ENCODE results near the gene ANG.
"Not testable (repeated sequence)": the region's sequence is repeated elsewhere in the genome, so short reads cannot be mapped to it uniquely, and the experiment has no call there.

Gene ANG

DNA sequence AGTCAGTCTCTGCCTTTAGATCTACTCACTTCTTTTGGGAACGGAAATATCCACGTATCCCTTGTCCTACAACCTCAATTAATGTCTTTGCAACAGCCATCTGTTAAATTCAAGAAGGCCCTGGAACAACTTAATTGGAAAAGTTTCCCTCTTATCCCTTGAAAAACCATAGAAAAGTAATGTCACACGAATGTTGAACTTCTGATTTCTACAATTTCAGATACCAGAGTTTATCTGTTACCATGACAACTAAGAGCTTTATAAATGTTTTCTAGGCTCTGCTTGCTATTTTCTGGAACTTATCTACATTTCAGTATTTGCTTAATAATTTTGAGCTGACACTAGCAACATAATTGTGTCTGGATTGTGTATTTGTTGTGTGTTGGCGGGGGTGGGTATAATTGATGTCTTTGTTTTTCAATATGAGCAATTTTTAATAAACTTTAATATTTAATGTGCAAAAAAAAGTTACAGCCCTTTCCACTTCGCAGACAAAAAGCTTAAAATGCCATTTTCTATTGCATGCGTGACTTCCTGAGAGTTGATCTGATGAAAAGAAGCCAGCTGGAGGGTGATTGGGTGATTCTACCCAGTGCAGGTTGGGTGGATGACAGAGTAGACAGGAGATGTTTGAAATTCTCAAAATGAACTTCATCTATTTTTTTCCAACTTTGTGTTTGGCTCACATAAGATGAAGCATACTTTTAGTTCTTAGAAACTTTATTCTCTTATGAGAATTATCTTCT, 45.3 kb downstream of the ANG start:
- Histone ChIP-seq H3K27ac (no peak overlapping the region), H3K4me1 (ENCODE audit: low read depth, poor library complexity, severe bottlenecking) (no peaks in the 10 kb centered on the region), H3K9ac (no peak overlapping the region), H3K4me2 (no peak overlapping the region), H4K20me1 (ENCODE audit: insufficient read depth) (no peaks in the 10 kb centered on the region), H3K27me3 (ENCODE audit: insufficient read depth, low read depth) (no peaks in the 10 kb centered on the region), H2AFZ (ENCODE audit: low read depth) (no peak overlapping the region), H3K4me3 (IDR thresholded peaks at IDR 0.05; ENCODE audit: insufficient read depth, low read depth, low read length) (no peak overlapping the region), H3K79me2 (ENCODE audit: insufficient read depth, low read depth) (no peaks in the 10 kb centered on the region), H3K36me3 (ENCODE audit: insufficient read depth) (no peaks in the 10 kb centered on the region)
- TF ChIP-seq CTCF (conservative IDR thresholded peaks at IDR 0.05; ENCODE audit: low read depth, low read length) = no peak

- no peak overlapping the region for H2AFZ ChIP-seq (ENCODE audit: low read depth)
- no peak overlapping the region for H3K4me3 ChIP-seq (IDR thresholded peaks at IDR 0.05; ENCODE audit: insufficient read depth, low read depth, low read length)
- H3K4me1 ChIP-seq (ENCODE audit: low read depth, poor library complexity, severe bottlenecking) = no peaks in the 10 kb centered on the region
- no peak for TF ChIP-seq CTCF (conservative IDR thresholded peaks at IDR 0.05; ENCODE audit: low read depth, low read length)
- H3K9ac ChIP-seq = no peak overlapping the region
- no peaks in the 10 kb centered on the region for H3K36me3 ChIP-seq (ENCODE audit: insufficient read depth)
- H3K27me3 ChIP-seq (ENCODE audit: insufficient read depth, low read depth) = no peaks in the 10 kb centered on the region
- no peak overlapping the region for H3K27ac ChIP-seq
- no peaks in the 10 kb centered on the region for H4K20me1 ChIP-seq (ENCODE audit: insufficient read depth)
- no peaks in the 10 kb centered on the region for H3K79me2 ChIP-seq (ENCODE audit: insufficient read depth, low read depth)
- no peak overlapping the region for H3K4me2 ChIP-seq
Measured at GRCh38 chr14:20734430-20734806, 45.9 kb downstream of the ANG start.

DNA sequence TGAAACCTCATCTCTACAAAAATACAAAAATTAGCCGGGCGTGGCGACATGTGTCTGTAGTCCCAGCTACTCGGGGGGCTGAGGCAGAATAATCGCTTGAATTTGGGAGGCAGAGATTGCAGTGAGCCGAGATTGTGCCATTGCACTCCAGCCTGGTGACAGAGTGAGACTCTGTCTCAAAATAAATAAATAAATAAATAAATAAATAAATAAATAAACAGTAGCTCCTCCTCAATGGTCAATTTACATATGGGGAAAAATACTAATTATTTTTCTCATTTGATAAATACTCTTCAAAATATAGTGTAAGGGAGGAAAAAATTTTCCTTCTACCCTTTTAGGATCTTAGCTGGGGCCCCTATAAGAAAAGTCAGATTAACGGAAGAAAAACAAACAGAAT, 49.7 kb downstream of the ANG start:
- H3K79me2 ChIP-seq (ENCODE audit: insufficient read depth, low read depth); H3K27me3 ChIP-seq (ENCODE audit: insufficient read depth, low read depth); H4K20me1 ChIP-seq (ENCODE audit: insufficient read depth); H3K9ac ChIP-seq; H2AFZ ChIP-seq (ENCODE audit: low read depth); H3K27ac ChIP-seq; H3K36me3 ChIP-seq (ENCODE audit: insufficient read depth); H3K4me1 ChIP-seq (ENCODE audit: low read depth, poor library complexity, severe bottlenecking); H3K4me3 ChIP-seq (IDR thresholded peaks at IDR 0.05; ENCODE audit: insufficient read depth, low read depth, low read length); H3K4me2 ChIP-seq: not testable (repeated sequence)

GRCh38 chr14:20742132-20742531, 53.6 kb downstream of the ANG start:
- H3K4me1 ChIP-seq (ENCODE audit: low read depth, poor library complexity, severe bottlenecking) = no peaks in the 10 kb centered on the region
- H4K20me1 ChIP-seq (ENCODE audit: insufficient read depth) = no peaks in the 10 kb centered on the region
- H3K9ac ChIP-seq = no peak overlapping the region
- H3K4me3 ChIP-seq (IDR thresholded peaks at IDR 0.05; ENCODE audit: insufficient read depth, low read depth, low read length) = no peak overlapping the region
- no peaks in the 10 kb centered on the region for H3K79me2 ChIP-seq (ENCODE audit: insufficient read depth, low read depth)
- H2AFZ ChIP-seq (ENCODE audit: low read depth) = no peak overlapping the region
- no peaks in the 10 kb centered on the region for H3K36me3 ChIP-seq (ENCODE audit: insufficient read depth)
- no peak for TF ChIP-seq CTCF (conservative IDR thresholded peaks at IDR 0.05; ENCODE audit: low read depth, low read length)
- H3K4me2 ChIP-seq = no peak overlapping the region
- no peak overlapping the region for H3K27ac ChIP-seq
- no peaks in the 10 kb centered on the region for H3K27me3 ChIP-seq (ENCODE audit: insufficient read depth, low read depth)

- no peaks in the 10 kb centered on the region for H3K4me1 ChIP-seq (ENCODE audit: low read depth, poor library complexity, severe bottlenecking)
- H3K27me3 ChIP-seq (ENCODE audit: insufficient read depth, low read depth) = no peaks in the 10 kb centered on the region
- H3K27ac ChIP-seq = no peak overlapping the region
- H3K79me2 ChIP-seq (ENCODE audit: insufficient read depth, low read depth) = no peaks in the 10 kb centered on the region
- H4K20me1 ChIP-seq (ENCODE audit: insufficient read depth) = no peaks in the 10 kb centered on the region
- H3K4me3 ChIP-seq (IDR thresholded peaks at IDR 0.05; ENCODE audit: insufficient read depth, low read depth, low read length) = no peak overlapping the region
- no peak overlapping the region for H3K4me2 ChIP-seq
- H3K36me3 ChIP-seq (ENCODE audit: insufficient read depth) = no peaks in the 10 kb centered on the region
- H3K9ac ChIP-seq = no peak overlapping the region
- no peak for TF ChIP-seq CTCF (conservative IDR thresholded peaks at IDR 0.05; ENCODE audit: low read depth, low read length)
- no peak overlapping the region for H2AFZ ChIP-seq (ENCODE audit: low read depth)
Measured at GRCh38 chr14:20743556-20743955, 55.0 kb downstream of the ANG start.
